ENCODE results near the gene STARD3. TPM values are rescaled to one million over a fixed set of nuclear protein-coding genes. Genes with fewer than 3 reads are reported as not detected.

Gene STARD3
- total RNA-seq, 1 experiment from 2014 or later: 30.1 TPM

- no peak overlapping the region for H3K27ac Mint-ChIP-seq (ENCODE audit: low read depth, unreplicated experiment)
- peaks cover 22% of the 10 kb centered on the region for H3K4me1 Mint-ChIP-seq (ENCODE audit: insufficient read depth, unreplicated experiment)
Observed at GRCh38 chr17:39703913-39704312, 67.0 kb downstream of the STARD3 start.

GRCh38 chr17:39704821-39705551 is 68.0 kb downstream of the STARD3 start:
- ChIA-PET POLR2A (interaction anchor here (0.5 to 1.7 kb wide), 5 partner anchors 10 to 274 kb away, joined by 3 to 6 read pairs (median 4); partner anchors contain the start of gene PGAP3), CTCF (interaction anchor here (0.6 to 1.0 kb wide), 3 partner anchors 10 to 67 kb away, joined by 3 to 4 read pairs (median 4); no protein-coding TSS in a partner anchor)
- no peak overlapping the region for H3K4me3 Mint-ChIP-seq (ENCODE audit: unreplicated experiment)
- no peaks in the 10 kb centered on the region for H3K27me3 Mint-ChIP-seq (ENCODE audit: insufficient read depth, unreplicated experiment)
- TF ChIP-seq CTCF (IDR thresholded peaks at IDR 0.05; ENCODE audit: unreplicated experiment): no peak
- BruUV-seq (replicated peaks): no TSS peak
- intact Hi-C loops (cut with micrococcal nuclease): no loop called here
- peaks cover 28% of the 10 kb centered on the region for H3K4me1 Mint-ChIP-seq (ENCODE audit: insufficient read depth, unreplicated experiment)
- peak overlapping the region; percentile 10 for H3K27ac Mint-ChIP-seq (ENCODE audit: low read depth, unreplicated experiment)
- no peak for DNase-seq (ENCODE audit: unreplicated experiment)
- H3K36me3 Mint-ChIP-seq (ENCODE audit: insufficient read depth, unreplicated experiment): peaks cover 31% of the 10 kb centered on the region
- no peaks in the 10 kb centered on the region for H3K9me3 Mint-ChIP-seq (ENCODE audit: unreplicated experiment)

More at GRCh38 chr17:39703913-39704312, 67.0 kb downstream of the STARD3 start:
- TF ChIP-seq CTCF (IDR thresholded peaks at IDR 0.05; ENCODE audit: unreplicated experiment): no peak
- POLR2A ChIA-PET: interaction anchor here (2.3 kb wide), 1 partner anchor 16 kb away, joined by 11 read pairs; the partner anchor contains the start of gene PGAP3
- no TSS peak for BruUV-seq (replicated peaks)
- no peak for DNase-seq (ENCODE audit: unreplicated experiment)
- Mint-ChIP-seq H3K27me3 (ENCODE audit: insufficient read depth, unreplicated experiment) (no peaks in the 10 kb centered on the region), H3K9me3 (ENCODE audit: unreplicated experiment) (no peaks in the 10 kb centered on the region), H3K36me3 (ENCODE audit: insufficient read depth, unreplicated experiment) (peaks cover 20% of the 10 kb centered on the region), H3K4me3 (ENCODE audit: unreplicated experiment) (no peak overlapping the region)
- CTCF ChIA-PET: no interaction called here
- intact Hi-C loops (cut with micrococcal nuclease): no loop called here

- Mint-ChIP-seq H3K36me3 (ENCODE audit: insufficient read depth, unreplicated experiment) (peaks cover 40% of the 10 kb centered on the region), H3K9me3 (ENCODE audit: unreplicated experiment) (no peaks in the 10 kb centered on the region), H3K27ac (ENCODE audit: low read depth, unreplicated experiment) (no peak overlapping the region), H3K4me1 (ENCODE audit: insufficient read depth, unreplicated experiment) (peaks cover 26% of the 10 kb centered on the region), H3K4me3 (ENCODE audit: unreplicated experiment) (no peak overlapping the region), H3K27me3 (ENCODE audit: insufficient read depth, unreplicated experiment) (no peaks in the 10 kb centered on the region)
- ChIA-PET CTCF (interaction anchor here (0.5 to 1.0 kb wide), 2 partner anchors 68 to 160 kb away, joined by 3 to 4 read pairs; no protein-coding TSS in a partner anchor), POLR2A (interaction anchor here (0.5 to 1.7 kb wide), 4 partner anchors 10 to 273 kb away, joined by 3 to 6 read pairs (median 4); partner anchors contain the start of gene PGAP3)
- no peak for TF ChIP-seq CTCF (IDR thresholded peaks at IDR 0.05; ENCODE audit: unreplicated experiment)
- intact Hi-C loops (cut with micrococcal nuclease): no loop called here
- peak; percentile 53 for DNase-seq (ENCODE audit: unreplicated experiment)
- BruUV-seq (replicated peaks): no TSS peak
Observed at GRCh38 chr17:39705786-39706348, 68.9 kb downstream of the STARD3 start.

- Mint-ChIP-seq H3K4me1 (ENCODE audit: insufficient read depth, unreplicated experiment) (peaks cover 21% of the 10 kb centered on the region), H3K9me3 (ENCODE audit: unreplicated experiment) (no peaks in the 10 kb centered on the region), H3K27ac (ENCODE audit: low read depth, unreplicated experiment) (no peak overlapping the region), H3K27me3 (ENCODE audit: insufficient read depth, unreplicated experiment) (no peaks in the 10 kb centered on the region), H3K4me3 (ENCODE audit: unreplicated experiment) (no peak overlapping the region), H3K36me3 (ENCODE audit: insufficient read depth, unreplicated experiment) (peaks cover 45% of the 10 kb centered on the region)
- DNase-seq (ENCODE audit: unreplicated experiment): no peak
- intact Hi-C loops (cut with micrococcal nuclease): no loop called here
- POLR2A ChIA-PET: interaction anchor here (1.2 to 1.7 kb wide), 2 partner anchors 9 to 11 kb away, joined by 4 read pairs; no protein-coding TSS in a partner anchor
- no TSS peak for BruUV-seq (replicated peaks)
- CTCF ChIA-PET: interaction anchor here (1.1 kb wide), 1 partner anchor 22 kb away, joined by 3 read pairs; no protein-coding TSS in a partner anchor
- no peak for TF ChIP-seq CTCF (IDR thresholded peaks at IDR 0.05; ENCODE audit: unreplicated experiment)
Observed at GRCh38 chr17:39706383-39706782, 69.4 kb downstream of the STARD3 start.
